OCI-LY7 (cell line): ENCODE results near the gene ANO6. TPM values are rescaled to one million over a fixed set of nuclear protein-coding genes. Genes with fewer than 3 reads are reported as not detected.

Experiments
- BruUV-seq: library from RNA; stranded (reverse); fragments of 400-500 nt; replicated peaks from 2 replicates; lab custom pipeline; 2021; lab: Mats Ljungman, UMichigan
- CTCF ChIA-PET: fragments of 300-600 bp; sonication (Branson Sonifier 250); formaldehyde crosslinking; loops from one replicate; lab custom pipeline; 2022; ENCODE audit warnings: antibody characterized with exemption; ENCODE audit not compliant: unreplicated experiment; lab: Charles Lee
- POLR2A ChIA-PET: fragments of 300-600 bp; sonication (Branson Sonifier 250); formaldehyde crosslinking; loops from one replicate; lab custom pipeline; 2022; ENCODE audit warnings: antibody characterized with exemption; lab: Charles Lee
- DNase-seq: peaks from one replicate; pipeline ENCODE4 v3.0.0-alpha.2; 2015; ENCODE audit warnings: low spot score
- H2AFZ ChIP-seq: fragments of 200-600 bp; sonication (generic), shearing (Covaris generic); 2 replicates; pipeline ENCODE4 v1.6.1; 2014; ENCODE audit warnings: mild to moderate bottlenecking, antibody characterized with exemption, low read length, moderate library complexity
- H3K27ac ChIP-seq: fragments of 200-600 bp; sonication (generic); 2 replicates; pipeline ENCODE4 v1.5.1; 2014; ENCODE audit warnings: mixed run types, low read depth, mild to moderate bottlenecking, moderate library complexity, low read length, inconsistent platforms; ENCODE audit not compliant: poor library complexity, severe bottlenecking
- H3K36me3 ChIP-seq: fragments of 200-600 bp; sonication (generic); 2 replicates; pipeline ENCODE4 v1.6.1; 2014; ENCODE audit warnings: mild to moderate bottlenecking, antibody characterized with exemption, low read length, moderate library complexity, mixed read lengths; ENCODE audit not compliant: insufficient read depth
- H3K4me1 ChIP-seq: fragments of 200-600 bp; sonication (generic); 2 replicates; pipeline ENCODE4 v1.5.1; 2014; ENCODE audit warnings: mild to moderate bottlenecking, low read length; ENCODE audit not compliant: insufficient read depth, poor library complexity, severe bottlenecking
- H3K4me2 ChIP-seq: fragments of 200-600 bp; sonication (generic); 2 replicates; pipeline ENCODE4 v1.6.1; 2014; ENCODE audit warnings: mild to moderate bottlenecking, low read length
- H3K4me3 ChIP-seq: fragments of 200-600 bp; sonication (generic); 2 replicates; pipeline ENCODE4 v1.5.1; 2014; ENCODE audit warnings: mild to moderate bottlenecking, low read depth, low read length; ENCODE audit not compliant: poor library complexity, severe bottlenecking
- H3K79me2 ChIP-seq: fragments of 200-600 bp; sonication (generic); 2 replicates; pipeline ENCODE4 v1.6.1; 2016; ENCODE audit warnings: low read depth, mild to moderate bottlenecking, low read length, moderate library complexity, mixed read lengths; ENCODE audit not compliant: insufficient read depth
- H3K9me2 ChIP-seq: fragments of 200-600 bp; sonication (generic); 2 replicates; pipeline ENCODE4 v1.6.1; 2016; ENCODE audit warnings: mild to moderate bottlenecking, low read length, mixed read lengths; ENCODE audit not compliant: insufficient read depth
- H3K9me3 ChIP-seq: fragments of 200-600 bp; sonication (generic); 2 replicates; pipeline ENCODE4 v1.6.1; 2014; ENCODE audit warnings: mild to moderate bottlenecking, mixed run types, low read length, mixed read lengths
- H4K20me1 ChIP-seq: fragments of 200-600 bp; sonication (generic); 2 replicates; pipeline ENCODE4 v1.6.1; 2014; ENCODE audit warnings: mild to moderate bottlenecking, antibody characterized with exemption, low read length, moderate library complexity, mixed read lengths; ENCODE audit not compliant: insufficient read depth
- EZH2phosphoT487 ChIP-seq: fragments of 200-600 bp; sonication (generic); IDR thresholded peaks from 2 replicates; pipeline ENCODE4 v1.6.1; 2018; ENCODE audit warnings: low read depth, borderline replicate concordance, mild to moderate bottlenecking, mixed run types, antibody characterized with exemption, low read length, moderate library complexity, mixed read lengths
- intact Hi-C: fragments of 100-400 bp; cut with micrococcal nuclease; formaldehyde crosslinking; loops from one replicate; pipeline ENCODE4 v1.10.0; 2022; ENCODE audit not compliant: unreplicated experiment
- total RNA-seq, 2 experiments: library from RNA; depleted of rRNA in 1 of 2; stranded (reverse); fragments of >200 nt in 1 of 2; shearing (Covaris generic) in 1 of 2; gene quantifications; 2 replicates each; pipeline ENCODE4 v1.2.3, GENCODE V29; 2014 to 2022
- TF ChIP-seq, protein P1 (sequence below): fragments of 200-600 bp; sonication (generic); conservative IDR thresholded peaks from 2 replicates; pipeline ENCODE4 v1.5.1; 2014; ENCODE audit warnings: mild to moderate bottlenecking, antibody characterized with exemption, low read length, moderate library complexity, mixed read lengths

Gene ANO6
- total RNA-seq, 2 experiments from 2014 or later, result 15.0 to 17.7 TPM

DNA sequence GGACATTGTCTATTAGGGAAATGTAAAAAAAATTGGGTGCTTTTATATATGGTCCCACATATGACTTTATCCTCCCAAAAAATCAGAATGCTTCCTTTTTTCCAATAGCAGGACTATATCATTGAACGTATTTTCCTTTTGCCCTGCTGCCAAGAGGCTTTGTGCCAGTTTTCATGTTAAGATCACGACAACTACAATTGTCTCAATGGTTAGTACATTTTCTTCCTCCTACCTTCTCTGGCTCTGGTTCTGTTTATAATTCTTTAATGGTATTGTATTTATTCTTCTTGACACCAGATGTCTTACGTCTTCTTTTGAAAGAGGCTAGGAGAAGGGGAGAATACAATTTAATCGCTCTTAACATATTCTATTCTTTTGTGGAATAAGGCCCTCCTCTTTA lies 106.9 kb downstream of the ANO6 start:
- Histone ChIP-seq H2AFZ (no peak overlapping the region), H3K4me1 (no peaks in the 10 kb centered on the region), H3K4me3 (no peak overlapping the region), H3K4me2 (no peak overlapping the region), H4K20me1 (no peaks in the 10 kb centered on the region), H3K27ac (no peak overlapping the region), H3K36me3 (no peaks in the 10 kb centered on the region), H3K9me2 (no peaks in the 10 kb centered on the region), H3K79me2 (no peaks in the 10 kb centered on the region), H3K9me3 (no peaks in the 10 kb centered on the region)
- intact Hi-C loops, result no loop called here
- TF ChIP-seq, protein P1, sequence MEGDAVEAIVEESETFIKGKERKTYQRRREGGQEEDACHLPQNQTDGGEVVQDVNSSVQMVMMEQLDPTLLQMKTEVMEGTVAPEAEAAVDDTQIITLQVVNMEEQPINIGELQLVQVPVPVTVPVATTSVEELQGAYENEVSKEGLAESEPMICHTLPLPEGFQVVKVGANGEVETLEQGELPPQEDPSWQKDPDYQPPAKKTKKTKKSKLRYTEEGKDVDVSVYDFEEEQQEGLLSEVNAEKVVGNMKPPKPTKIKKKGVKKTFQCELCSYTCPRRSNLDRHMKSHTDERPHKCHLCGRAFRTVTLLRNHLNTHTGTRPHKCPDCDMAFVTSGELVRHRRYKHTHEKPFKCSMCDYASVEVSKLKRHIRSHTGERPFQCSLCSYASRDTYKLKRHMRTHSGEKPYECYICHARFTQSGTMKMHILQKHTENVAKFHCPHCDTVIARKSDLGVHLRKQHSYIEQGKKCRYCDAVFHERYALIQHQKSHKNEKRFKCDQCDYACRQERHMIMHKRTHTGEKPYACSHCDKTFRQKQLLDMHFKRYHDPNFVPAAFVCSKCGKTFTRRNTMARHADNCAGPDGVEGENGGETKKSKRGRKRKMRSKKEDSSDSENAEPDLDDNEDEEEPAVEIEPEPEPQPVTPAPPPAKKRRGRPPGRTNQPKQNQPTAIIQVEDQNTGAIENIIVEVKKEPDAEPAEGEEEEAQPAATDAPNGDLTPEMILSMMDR, result no peak
- no peak for TF ChIP-seq EZH2phosphoT487
- CTCF ChIA-PET, result no interaction called here
- DNase-seq, result no peak
- POLR2A ChIA-PET, result interaction anchor here (1.0 kb wide), 1 partner anchor 12 kb away, joined by 3 read pairs; no protein-coding TSS in a partner anchor
- no TSS peak for BruUV-seq

DNA sequence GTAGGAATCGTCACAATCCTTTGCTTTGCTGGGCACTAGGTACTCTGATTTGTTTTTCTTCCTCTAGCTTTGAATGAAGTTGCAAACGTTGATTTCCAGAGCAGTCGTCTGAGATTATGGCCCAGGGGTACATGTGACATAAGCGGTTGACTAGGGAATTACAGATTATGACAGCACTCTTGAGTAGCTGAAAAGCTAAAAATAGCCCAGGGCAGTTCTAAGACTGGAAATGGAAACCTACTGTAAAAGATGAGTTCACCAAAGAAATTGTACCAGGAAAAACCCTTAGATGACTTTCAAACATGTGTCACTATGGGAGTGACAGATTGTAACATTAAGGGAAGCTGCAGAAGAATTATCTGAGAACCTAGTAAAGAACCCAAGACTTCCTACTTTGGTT lies 108.5 kb downstream of the ANO6 start:
- BruUV-seq, result no TSS peak
- Histone ChIP-seq H3K9me2 (no peaks in the 10 kb centered on the region), H3K9me3 (no peaks in the 10 kb centered on the region), H3K4me2 (no peak overlapping the region), H3K27ac (no peak overlapping the region), H3K36me3 (no peaks in the 10 kb centered on the region), H3K79me2 (no peaks in the 10 kb centered on the region), H2AFZ (no peak overlapping the region), H3K4me3 (no peak overlapping the region), H4K20me1 (no peaks in the 10 kb centered on the region), H3K4me1 (no peaks in the 10 kb centered on the region)
- TF ChIP-seq, protein P1, result no peak
- TF ChIP-seq EZH2phosphoT487, result no peak
- no peak for DNase-seq
- intact Hi-C loops, result no loop called here
- POLR2A ChIA-PET, result interaction anchor here (0.9 kb wide), 1 partner anchor 9 kb away, joined by 5 read pairs; no protein-coding TSS in a partner anchor
- CTCF ChIA-PET, result no interaction called here

DNA sequence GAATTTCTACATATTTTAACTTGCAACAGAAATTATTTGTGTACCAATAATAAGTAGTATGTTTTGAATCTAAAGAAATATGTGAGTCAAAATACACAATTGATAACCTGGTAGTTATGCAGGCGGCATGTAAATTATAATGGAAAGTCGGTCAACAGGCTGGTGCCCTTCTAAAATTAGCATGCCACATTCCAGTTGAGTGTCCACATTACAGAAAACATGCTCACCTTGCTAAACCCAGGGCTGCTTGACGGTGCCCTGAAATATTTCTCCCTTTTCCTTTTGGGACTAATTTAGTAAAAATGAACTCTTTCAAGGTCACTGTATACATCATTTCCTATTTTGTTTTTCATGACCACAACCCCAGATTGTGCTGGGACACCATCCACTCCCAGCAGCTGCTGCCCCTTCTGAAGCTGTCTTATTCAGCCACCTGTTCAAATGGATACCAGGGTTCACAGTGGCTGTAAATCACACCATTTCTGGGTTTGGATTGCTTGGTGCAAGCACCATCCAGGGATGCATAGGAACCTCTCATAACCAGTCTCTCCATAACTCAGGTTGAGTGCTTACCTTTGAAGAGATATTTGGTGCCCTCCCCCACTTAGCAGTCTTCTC lies 110.6 kb downstream of the ANO6 start:
- Histone ChIP-seq H2AFZ (no peak overlapping the region), H3K4me1 (no peaks in the 10 kb centered on the region), H3K9me2 (no peaks in the 10 kb centered on the region), H3K9me3 (no peaks in the 10 kb centered on the region), H3K4me3 (no peak overlapping the region), H3K36me3 (no peaks in the 10 kb centered on the region), H3K4me2 (no peak overlapping the region), H3K27ac (no peak overlapping the region), H3K79me2 (no peaks in the 10 kb centered on the region), H4K20me1 (no peaks in the 10 kb centered on the region)
- TF ChIP-seq, protein P1, result no peak
- no peak for TF ChIP-seq EZH2phosphoT487
- DNase-seq, result no peak
- ChIA-PET POLR2A (no interaction called here), CTCF (no interaction called here)
- no TSS peak for BruUV-seq
- intact Hi-C loops, result no loop called here
